GM19351 (cell line): ENCODE measurements around the gene SIVA1.
A peak's percentile ranks its signal among the peaks of the same experiment; 100 is the strongest.
"Not testable (repeated sequence)": the region's sequence is repeated elsewhere in the genome, so short reads cannot be mapped to it uniquely, and the experiment has no call there.

Experiments used
- ATAC-seq: cut with Tn5 transposase; IDR thresholded peaks from one replicate; pipeline ENCODE4 v1.9.1; 2021; ENCODE audit warnings: mild to moderate bottlenecking, moderate library complexity; ENCODE audit not compliant: unreplicated experiment

The SIVA1 gene

GRCh38 chr14:104750056-104750752 is 2.7 kb upstream of the SIVA1 start:
- no peak for ATAC-seq

- not testable (repeated sequence) for ATAC-seq
These were observed 2.2 kb upstream of the SIVA1 start for GRCh38 chr14:104750753-104751057.

DNA sequence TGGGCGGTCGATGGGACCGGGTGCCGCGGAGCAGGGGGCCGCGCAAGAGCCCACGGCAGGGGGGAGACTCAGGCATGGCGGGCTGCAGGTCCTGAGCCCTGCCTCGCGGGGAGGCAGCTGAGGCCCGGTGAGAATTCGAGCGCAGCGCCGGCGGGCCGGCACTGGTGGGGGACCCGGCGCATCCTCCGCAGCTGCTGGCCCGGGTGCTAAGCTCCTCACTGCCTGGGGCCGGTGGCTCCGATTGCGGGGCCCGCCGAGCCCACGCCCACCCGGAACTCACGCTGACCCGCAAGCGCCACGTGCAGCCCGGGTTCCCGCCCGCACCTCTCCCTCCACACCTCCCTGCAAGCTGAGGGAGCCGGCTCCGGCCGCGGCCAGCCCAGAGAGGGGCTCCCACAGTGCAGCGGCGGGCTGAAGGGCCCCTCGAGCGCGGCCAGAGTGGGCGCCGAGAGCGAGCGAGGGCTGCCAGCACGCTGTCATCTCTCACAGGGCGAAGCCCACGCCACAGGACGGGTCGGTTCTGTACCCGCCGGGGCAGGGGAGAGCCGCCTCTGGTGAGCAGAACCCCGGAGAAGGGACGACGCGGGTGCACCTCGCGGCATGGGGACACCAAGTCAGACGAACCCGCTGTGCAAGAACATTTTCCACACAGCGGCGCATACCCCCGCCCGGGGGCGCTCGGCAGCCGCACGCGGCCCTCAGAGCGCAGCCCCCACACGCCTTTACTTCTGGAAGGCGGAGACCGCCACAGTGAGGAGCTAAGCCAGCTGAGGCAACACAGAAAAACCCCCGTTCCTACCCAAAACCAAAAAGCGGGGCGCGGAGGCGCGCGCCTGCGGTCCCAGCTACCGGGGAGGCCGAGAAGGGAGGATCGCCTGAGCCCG is 1.2 kb upstream of the SIVA1 start:
- no peak for ATAC-seq

- ATAC-seq = peak; percentile 76
These were observed 568 bp upstream of the SIVA1 start for GRCh38 chr14:104752423-104752734.

GRCh38 chr14:104753528-104754212 is 723 bp downstream of the SIVA1 start:
- ATAC-seq = no peak

DNA sequence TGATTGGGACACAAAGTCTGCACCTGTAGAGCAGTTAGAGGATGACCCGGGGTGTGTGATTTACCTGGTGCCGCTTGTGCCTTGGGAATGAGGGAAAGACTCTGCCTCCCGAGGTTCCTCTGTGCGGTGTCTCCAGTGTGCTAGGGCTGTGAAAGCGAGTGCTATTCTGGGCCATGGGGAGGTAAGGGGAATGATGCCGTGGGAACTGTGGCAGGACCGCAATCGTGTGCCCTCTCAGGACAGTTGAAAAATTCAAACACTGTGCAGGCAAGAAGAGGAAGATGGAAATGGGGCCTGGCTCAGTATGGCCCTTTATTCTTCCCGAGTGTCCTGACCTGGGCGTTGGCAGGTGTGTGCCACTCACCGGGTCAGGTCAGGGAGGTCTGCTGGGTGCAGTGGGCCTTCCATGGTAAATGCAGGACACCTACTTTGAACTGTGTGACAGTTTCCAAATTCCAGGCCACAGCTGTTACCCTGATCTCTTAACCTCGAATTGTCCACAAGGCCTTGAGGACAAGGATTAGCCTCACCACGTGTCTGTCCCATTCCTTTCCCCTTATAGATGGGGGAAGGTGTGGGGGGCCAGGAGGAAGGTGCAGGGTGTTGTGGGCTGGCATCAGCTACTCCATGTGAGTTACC is 1.4 kb downstream of the SIVA1 start:
- ATAC-seq = no peak

DNA sequence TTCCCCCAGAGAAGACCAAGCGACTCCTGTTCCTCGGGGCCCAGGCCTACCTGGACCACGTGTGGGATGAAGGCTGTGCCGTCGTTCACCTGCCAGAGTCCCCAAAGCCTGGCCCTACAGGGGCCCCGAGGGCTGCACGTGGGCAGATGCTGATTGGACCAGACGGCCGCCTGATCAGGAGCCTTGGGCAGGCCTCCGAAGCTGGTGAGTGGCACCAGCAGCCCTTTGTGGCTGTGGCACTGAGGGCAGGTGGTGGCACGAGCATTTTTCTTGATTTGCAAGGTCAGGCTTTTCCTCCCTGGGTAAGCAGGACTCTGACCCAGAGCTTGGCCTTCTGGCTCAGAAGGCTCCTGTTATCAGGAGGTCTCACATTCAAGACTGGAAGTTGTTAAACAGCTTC is 2.7 kb downstream of the SIVA1 start:
- ATAC-seq = no peak

DNA sequence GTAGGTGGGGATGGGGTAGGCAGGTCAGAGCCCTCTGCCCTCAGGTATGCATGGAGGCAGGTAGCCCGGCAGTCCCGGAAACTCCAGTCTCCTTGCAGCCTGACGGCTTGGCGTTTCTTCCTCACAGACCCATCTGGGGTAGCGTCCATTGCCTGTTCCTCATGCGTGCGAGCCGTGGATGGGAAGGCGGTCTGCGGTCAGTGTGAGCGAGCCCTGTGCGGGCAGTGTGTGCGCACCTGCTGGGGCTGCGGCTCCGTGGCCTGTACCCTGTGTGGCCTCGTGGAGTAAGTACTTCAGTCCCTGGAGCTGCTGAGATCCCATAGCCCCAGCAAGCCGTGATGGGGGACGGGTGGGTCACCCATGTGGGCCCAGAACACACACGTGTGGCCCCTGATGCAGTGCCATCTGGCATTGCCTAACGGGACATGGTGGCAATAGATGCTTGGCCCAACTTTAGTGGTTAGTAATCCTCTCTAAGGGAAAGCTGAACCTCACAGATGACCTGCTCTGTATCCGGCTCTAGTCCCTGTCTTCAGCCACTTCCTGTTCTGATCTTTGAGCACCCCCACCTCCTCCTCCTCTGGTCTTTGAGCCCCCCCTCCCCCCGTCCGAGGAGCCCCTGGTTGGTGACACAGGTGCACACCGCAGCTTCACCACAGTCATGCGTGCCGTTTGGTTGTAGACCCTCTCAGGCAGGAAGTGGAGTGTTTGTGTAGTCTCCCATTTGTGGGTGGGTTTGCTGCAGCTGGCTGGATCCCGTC is 3.7 kb downstream of the SIVA1 start:
- ATAC-seq = no peak

DNA sequence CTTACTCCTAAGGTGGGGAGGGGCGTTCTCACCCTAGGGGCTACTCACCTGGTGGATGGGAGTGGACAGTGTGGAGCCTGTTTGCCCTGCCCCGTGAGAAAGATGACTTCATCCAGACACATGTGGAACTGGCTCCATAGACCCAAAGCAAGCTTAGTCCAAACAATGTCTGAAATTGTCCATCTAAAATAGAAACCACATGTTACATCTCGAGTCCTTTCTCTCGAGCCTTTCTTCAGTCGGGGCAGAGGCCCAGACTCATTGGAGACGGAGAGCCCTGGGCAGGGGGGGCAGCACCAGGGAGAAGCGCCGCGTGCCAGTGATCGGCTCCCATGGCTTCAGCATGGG is 4.3 kb downstream of the SIVA1 start:
- ATAC-seq = no peak

- ATAC-seq = no peak
These were observed 4.9 kb downstream of the SIVA1 start for GRCh38 chr14:104757681-104758392.

DNA sequence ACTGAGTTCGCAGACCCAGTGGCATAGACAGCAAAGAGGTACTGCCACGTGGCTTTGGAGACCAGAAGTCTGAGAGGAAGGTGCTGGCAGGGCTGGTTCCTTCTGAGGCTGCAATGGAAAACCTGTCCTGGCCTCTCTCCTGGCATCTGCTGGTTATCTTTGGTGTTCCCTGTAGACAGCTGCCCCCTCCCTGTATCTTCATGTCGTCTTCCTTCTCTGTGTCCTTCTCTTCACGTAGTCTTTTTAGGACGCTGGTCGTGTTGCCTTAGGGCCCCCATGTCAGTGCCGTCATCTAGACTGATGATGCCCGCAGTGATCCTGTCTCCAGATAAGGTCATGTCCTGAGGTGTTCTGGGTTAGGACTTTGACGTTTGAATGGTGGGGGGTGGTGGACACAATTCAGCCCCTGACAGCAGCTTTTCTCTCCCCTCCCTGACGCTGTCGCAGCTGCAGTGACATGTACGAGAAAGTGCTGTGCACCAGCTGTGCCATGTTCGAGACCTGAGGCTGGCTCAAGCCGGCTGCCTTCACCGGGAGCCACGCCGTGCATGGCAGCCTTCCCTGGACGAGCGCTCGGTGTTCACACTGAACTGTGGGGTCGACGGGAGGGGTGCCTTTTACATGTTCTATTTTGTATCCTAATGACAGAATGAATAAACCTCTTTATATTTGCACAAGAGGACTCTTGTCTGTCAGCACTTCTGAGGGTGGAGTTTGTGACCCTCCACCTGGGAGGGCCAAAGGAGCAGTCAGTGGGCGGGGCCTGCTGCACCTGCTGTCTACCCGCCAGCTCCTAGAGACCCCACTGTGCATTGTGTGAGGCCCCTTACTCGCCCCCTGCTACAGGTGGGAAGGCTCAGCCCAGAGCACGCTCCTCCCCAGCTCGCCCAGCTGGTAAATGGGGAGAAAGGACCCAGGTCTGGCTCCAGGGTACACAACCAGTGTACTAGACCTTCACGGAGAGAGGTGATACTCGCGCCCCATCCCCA is 6.3 kb downstream of the SIVA1 start:
- no peak for ATAC-seq

DNA sequence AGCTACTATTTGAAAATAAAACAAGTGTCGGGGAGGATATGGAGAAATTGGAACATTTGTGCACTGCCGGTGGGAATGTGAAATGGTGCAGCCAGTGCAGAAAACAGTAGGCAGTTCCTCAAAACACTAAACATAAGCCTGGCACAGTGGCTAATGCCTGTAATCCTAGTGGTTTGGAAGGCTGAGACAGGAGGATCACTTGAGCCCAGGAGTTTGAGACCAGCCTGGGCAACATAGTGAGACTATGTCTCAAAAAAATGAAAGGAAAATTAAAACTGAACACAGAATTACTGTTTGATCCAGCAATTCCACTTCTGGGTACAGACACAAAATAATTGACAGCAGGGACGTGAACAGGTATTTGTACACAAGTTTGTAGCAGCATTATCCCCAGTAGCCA is 12.6 kb downstream of the SIVA1 start:
- ATAC-seq = no peak

DNA sequence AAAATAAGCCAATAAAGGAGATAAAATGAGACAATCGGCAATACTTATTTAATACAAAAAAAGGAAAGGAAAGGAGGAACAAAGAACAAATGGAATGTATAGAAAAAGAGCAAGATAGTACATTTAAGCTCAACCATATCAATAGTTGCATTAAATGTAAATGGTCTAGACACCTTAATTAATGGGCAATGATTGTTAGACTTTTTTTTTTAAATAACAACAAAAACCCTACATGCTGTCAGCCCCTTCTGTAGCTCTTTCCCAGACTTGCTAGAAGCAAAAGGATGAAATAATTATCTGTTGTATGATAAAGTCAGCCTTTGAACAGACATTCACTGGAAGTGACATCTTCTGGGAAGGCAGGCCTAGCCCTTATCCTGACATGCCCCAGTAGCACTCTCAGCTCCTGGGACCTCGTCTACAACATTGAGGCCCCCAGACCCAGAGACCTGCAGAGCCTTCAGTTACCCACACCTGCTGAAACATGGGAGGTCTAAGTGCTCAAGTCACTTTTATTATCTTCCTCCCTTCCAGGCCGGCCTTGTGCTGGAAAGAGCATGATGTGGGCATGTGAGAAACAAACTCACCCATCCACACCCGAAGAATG is 13.4 kb downstream of the SIVA1 start:
- ATAC-seq = no peak

GRCh38 chr14:104766863-104767633 is 14.1 kb downstream of the SIVA1 start:
- no peak for ATAC-seq

- ATAC-seq = no peak
These were observed 14.6 kb downstream of the SIVA1 start for GRCh38 chr14:104767634-104767918.

DNA sequence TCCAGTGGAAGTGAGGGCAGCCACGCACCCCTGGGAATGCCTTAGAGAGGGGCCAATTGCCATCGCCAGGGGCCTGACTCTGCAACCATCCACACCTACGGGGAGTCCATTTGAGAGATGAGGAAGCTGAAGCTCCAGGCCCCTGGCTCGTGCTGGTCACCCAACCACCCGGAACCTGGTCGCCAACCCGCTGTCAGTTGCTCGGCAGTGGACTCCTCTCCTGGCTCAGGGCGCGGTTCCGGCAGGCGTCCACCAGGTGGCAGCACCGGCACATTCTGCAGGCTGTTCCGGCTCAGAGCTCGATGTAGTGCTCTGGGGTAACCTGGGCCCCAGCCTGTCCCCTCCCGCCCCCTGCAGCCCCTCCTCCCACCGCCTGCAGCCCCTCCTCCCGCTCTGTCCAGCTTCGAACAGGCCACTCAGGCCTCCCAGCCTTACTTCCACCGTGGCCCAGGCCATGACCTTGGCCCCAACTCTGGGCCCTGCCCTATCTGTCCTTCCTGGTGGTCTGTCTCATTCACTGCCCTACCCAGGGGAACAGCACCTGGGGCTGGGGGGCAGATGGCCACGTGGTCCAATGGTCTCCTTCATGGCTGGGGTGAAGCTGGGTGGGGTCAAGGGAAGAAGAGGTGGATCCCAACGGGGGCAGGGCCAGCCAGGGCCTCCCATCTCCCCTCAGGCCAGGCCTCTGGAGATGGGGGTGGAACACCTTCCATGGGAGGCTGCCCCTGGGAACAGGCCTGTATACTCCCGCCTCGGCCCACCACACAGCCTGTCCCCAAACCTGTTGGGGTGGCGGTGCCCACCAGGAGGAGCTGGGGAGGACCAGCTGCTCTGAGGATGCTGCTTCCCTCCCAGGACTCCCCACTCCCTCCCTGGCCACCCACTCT is 15.7 kb downstream of the SIVA1 start:
- ATAC-seq = peak; percentile 76
